AG04449 (cell line): Measurements from ENCODE around the gene CLCA4.
"Not testable (repeated sequence)": the region's sequence is repeated elsewhere in the genome, so short reads cannot be mapped to it uniquely, and the experiment has no call there.

ENCODE experiments used
- CTCF ChIA-PET: fragments of 350-600 bp; formaldehyde crosslinking; extraction: SDS; loops from one replicate; lab custom pipeline; 2021; ENCODE audit warnings: antibody characterized with exemption; lab: Yijun Ruan, JAX
- POLR2A ChIA-PET: fragments of 400-600, 350-600 bp; formaldehyde crosslinking; extraction: SDS; loops from one replicate; lab custom pipeline; 2020; ENCODE audit warnings: antibody characterized with exemption, inconsistent platforms; lab: Yijun Ruan, JAX
- DNase-seq: peaks from one replicate; pipeline ENCODE4 v3.0.0-alpha.2; 2010; ENCODE audit warnings: low read depth, low spot score
- H3K4me3 ChIP-seq: 2 replicates; pipeline ENCODE4 v1.5.1; 2011; ENCODE audit warnings: low read depth, mild to moderate bottlenecking, control low read depth, low read length
- CTCF ChIP-seq: IDR thresholded peaks from one replicate; pipeline ENCODE4 v1.5.1; 2011; ENCODE audit warnings: mild to moderate bottlenecking, moderate library complexity, low read length, control low read depth, inconsistent platforms; ENCODE audit not compliant: insufficient read depth; ENCODE audit errors: missing control alignments

The CLCA4 gene

GRCh38 chr1:86582161-86582560 lies 35.3 kb downstream of the CLCA4 start:
- ChIA-PET CTCF (interaction anchor here (1.0 kb wide), 1 partner anchor 109 kb away, joined by 3 read pairs; no protein-coding TSS in a partner anchor), POLR2A (no interaction called here)
- H3K4me3 ChIP-seq = no peak overlapping the region
- no peak for DNase-seq
- TF ChIP-seq CTCF = no peak

GRCh38 chr1:86583032-86583431 lies 36.2 kb downstream of the CLCA4 start:
- DNase-seq = no peak
- CTCF ChIA-PET = no interaction called here
- no peak overlapping the region for H3K4me3 ChIP-seq
- no peak for TF ChIP-seq CTCF
- POLR2A ChIA-PET = no interaction called here

GRCh38 chr1:86583593-86583992 lies 36.7 kb downstream of the CLCA4 start:
- no peak for DNase-seq
- H3K4me3 ChIP-seq = no peak overlapping the region
- TF ChIP-seq CTCF = no peak
- POLR2A ChIA-PET = no interaction called here
- CTCF ChIA-PET = no interaction called here

- TF ChIP-seq CTCF = no peak
- ChIA-PET CTCF (no interaction called here), POLR2A (no interaction called here)
- no peak for DNase-seq
- no peak overlapping the region for H3K4me3 ChIP-seq
These were observed 47.4 kb downstream of the CLCA4 start for GRCh38 chr1:86594284-86594770.

GRCh38 chr1:86596224-86596623 lies 49.3 kb downstream of the CLCA4 start:
- no peak for TF ChIP-seq CTCF
- ChIA-PET POLR2A (no interaction called here), CTCF (no interaction called here)
- DNase-seq = no peak
- H3K4me3 ChIP-seq = no peak overlapping the region

- TF ChIP-seq CTCF = no peak
- CTCF ChIA-PET = no interaction called here
- no peak overlapping the region for H3K4me3 ChIP-seq
- POLR2A ChIA-PET = no interaction called here
- no peak for DNase-seq
These were observed 49.9 kb downstream of the CLCA4 start for GRCh38 chr1:86596741-86597290.

- CTCF ChIA-PET, H3K4me3 ChIP-seq, DNase-seq, POLR2A ChIA-PET: not testable (repeated sequence)
These were observed 59.2 kb downstream of the CLCA4 start for GRCh38 chr1:86606080-86606479.
